WTC11 (cell line): ENCODE measurements around the gene ATG16L1. TPM values are rescaled to one million over a fixed set of nuclear protein-coding genes. Genes with fewer than 3 reads are reported as not detected.

Experiments used
- ATAC-seq: fragments of 200-7000 bp; cut with Tn5 transposase; 2 replicates; pipeline ENCODE4 v1.10.0; 2021; ENCODE audit warnings: mild to moderate bottlenecking, moderate library complexity
- CTCF ChIA-PET: fragments of 300-600 bp; sonication (Branson Sonifier 250); formaldehyde crosslinking; loops from one replicate; lab custom pipeline; 2021; ENCODE audit warnings: antibody characterized with exemption; lab: Charles Lee
- POLR2A ChIA-PET: fragments of 350-600 bp; sonication (Branson Sonifier 250); formaldehyde crosslinking; loops from one replicate; lab custom pipeline; 2021; ENCODE audit warnings: antibody characterized with exemption; lab: Charles Lee
- DNase-seq: peaks from one replicate; pipeline ENCODE4 v3.0.0; 2021; ENCODE audit warnings: low spot score
- H3K27ac Mint-ChIP-seq: 2 replicates; pipeline ENCODE4 v1.8.0; 2021; ENCODE audit warnings: mixed read lengths
- H3K27me3 Mint-ChIP-seq: 2 replicates; pipeline ENCODE4 v1.8.0; 2021; ENCODE audit warnings: low read depth, mild to moderate bottlenecking, moderate library complexity, mixed read lengths
- H3K36me3 Mint-ChIP-seq: 2 replicates; pipeline ENCODE4 v1.8.0; 2021; ENCODE audit warnings: mixed read lengths
- H3K4me1 Mint-ChIP-seq: 2 replicates; pipeline ENCODE4 v1.8.0; 2022; ENCODE audit warnings: mixed read lengths
- H3K4me3 Mint-ChIP-seq: 2 replicates; pipeline ENCODE4 v1.8.0; 2021; ENCODE audit warnings: mild to moderate bottlenecking, moderate library complexity, mixed read lengths
- H3K9me3 Mint-ChIP-seq: 2 replicates; pipeline ENCODE4 v1.8.0; 2021; ENCODE audit warnings: mixed read lengths
- ATF1 ChIP-seq: sonication (generic); formaldehyde crosslinking; IDR thresholded peaks from 2 replicates; pipeline ENCODE4 v1.8.1; 2023; ENCODE audit warnings: mild to moderate bottlenecking, moderate library complexity, missing genetic modification reagents
- CBFB ChIP-seq: sonication (generic); formaldehyde crosslinking; IDR thresholded peaks from 2 replicates; pipeline ENCODE4 v1.8.1; 2022; ENCODE audit warnings: mild to moderate bottlenecking, low read depth, missing genetic modification reagents
- CREB1 ChIP-seq: sonication (generic); formaldehyde crosslinking; IDR thresholded peaks from 2 replicates; pipeline ENCODE4 v1.8.0; 2023; ENCODE audit warnings: mild to moderate bottlenecking, missing genetic modification reagents
- ERG ChIP-seq: fragments of 250-450 bp; sonication (Bioruptor Pico); IDR thresholded peaks from 2 replicates; pipeline ENCODE4 v1.8.0; 2021; ENCODE audit warnings: mild to moderate bottlenecking
- ETV6 ChIP-seq: sonication (generic); formaldehyde crosslinking; IDR thresholded peaks from 2 replicates; pipeline ENCODE4 v1.8.1; 2022; ENCODE audit warnings: mild to moderate bottlenecking, missing genetic modification reagents
- FOXJ3 ChIP-seq: sonication (generic); formaldehyde crosslinking; IDR thresholded peaks from 2 replicates; pipeline ENCODE4 v1.9.0; 2021; ENCODE audit warnings: missing genetic modification reagents, mild to moderate bottlenecking, borderline replicate concordance
- FOXK1 ChIP-seq: sonication (generic); formaldehyde crosslinking; IDR thresholded peaks from 2 replicates; pipeline ENCODE4 v1.8.0; 2022; ENCODE audit warnings: mild to moderate bottlenecking, moderate library complexity, missing genetic modification reagents
- GABPB1 ChIP-seq: sonication (generic); formaldehyde crosslinking; IDR thresholded peaks from 2 replicates; pipeline ENCODE4 v1.8.1; 2023; ENCODE audit warnings: mild to moderate bottlenecking, missing genetic modification reagents
- GRHL2 ChIP-seq: fragments of 250-450 bp; sonication (Bioruptor Pico); IDR thresholded peaks from 2 replicates; pipeline ENCODE4 v1.8.0; 2022; ENCODE audit warnings: mild to moderate bottlenecking, moderate library complexity; ENCODE audit not compliant: insufficient replicate concordance, severe bottlenecking
- GTF2I ChIP-seq: fragments of 250-450 bp; sonication (Bioruptor Pico); conservative IDR thresholded peaks from 2 replicates; pipeline ENCODE4 v1.4.0; 2021; ENCODE audit warnings: mild to moderate bottlenecking
- IRF1 ChIP-seq: sonication (generic); formaldehyde crosslinking; IDR thresholded peaks from 2 replicates; pipeline ENCODE4 v1.8.0; 2023; ENCODE audit warnings: missing genetic modification reagents
- IRF2 ChIP-seq: sonication (generic); formaldehyde crosslinking; IDR thresholded peaks from 2 replicates; pipeline ENCODE4 v1.8.0; 2022; ENCODE audit warnings: low read depth, missing genetic modification reagents, borderline replicate concordance
- JUN ChIP-seq: sonication (generic); formaldehyde crosslinking; IDR thresholded peaks from 2 replicates; pipeline ENCODE4 v1.8.0; 2023; ENCODE audit warnings: mild to moderate bottlenecking, missing genetic modification reagents
- KAT7 ChIP-seq: sonication (generic); formaldehyde crosslinking; IDR thresholded peaks from 2 replicates; pipeline ENCODE4 v1.8.1; 2023; ENCODE audit warnings: missing genetic modification reagents, mild to moderate bottlenecking, borderline replicate concordance
- OVOL2 ChIP-seq: fragments of 250-450 bp; sonication (Bioruptor Pico); IDR thresholded peaks from 2 replicates; pipeline ENCODE4 v1.9.0; 2021; ENCODE audit warnings: mild to moderate bottlenecking, borderline replicate concordance
- PREB ChIP-seq: sonication (generic); formaldehyde crosslinking; IDR thresholded peaks from 2 replicates; pipeline ENCODE4 v1.8.1; 2022; ENCODE audit warnings: mild to moderate bottlenecking, missing genetic modification reagents, moderate library complexity, borderline replicate concordance
- RELA ChIP-seq: sonication (generic); formaldehyde crosslinking; IDR thresholded peaks from 2 replicates; pipeline ENCODE4 v1.8.1; 2022; ENCODE audit warnings: missing genetic modification reagents, mild to moderate bottlenecking, borderline replicate concordance
- SMAD4 ChIP-seq: sonication (generic); formaldehyde crosslinking; IDR thresholded peaks from 2 replicates; pipeline ENCODE4 v1.8.0; 2022; ENCODE audit warnings: mild to moderate bottlenecking, missing genetic modification reagents
- TEAD1 ChIP-seq: sonication (generic); formaldehyde crosslinking; IDR thresholded peaks from 2 replicates; pipeline ENCODE4 v1.8.0; 2022; ENCODE audit warnings: mild to moderate bottlenecking, missing genetic modification reagents
- TEAD4 ChIP-seq: sonication (generic); formaldehyde crosslinking; IDR thresholded peaks from 2 replicates; pipeline ENCODE4 v1.8.0; 2022; ENCODE audit warnings: mild to moderate bottlenecking, missing genetic modification reagents
- USF2 ChIP-seq: sonication (generic); formaldehyde crosslinking; IDR thresholded peaks from 2 replicates; pipeline ENCODE4 v1.8.1; 2023; ENCODE audit warnings: mild to moderate bottlenecking, missing genetic modification reagents, moderate library complexity
- ZNF317 ChIP-seq: sonication (generic); formaldehyde crosslinking; IDR thresholded peaks from 2 replicates; pipeline ENCODE4 v1.8.1; 2023; ENCODE audit warnings: low read depth, mild to moderate bottlenecking, moderate library complexity, missing genetic modification reagents, borderline replicate concordance
- ZNF416 ChIP-seq: fragments of 250-450 bp; sonication (Bioruptor Pico); IDR thresholded peaks from 2 replicates; pipeline ENCODE4 v1.9.0; 2021; ENCODE audit warnings: mild to moderate bottlenecking, inconsistent platforms
- ZNF423 ChIP-seq: fragments of 250-450 bp; sonication (Bioruptor Pico); IDR thresholded peaks from 2 replicates; pipeline ENCODE4 v2.1.2; 2022; ENCODE audit warnings: mild to moderate bottlenecking, moderate library complexity
- ZNF671 ChIP-seq: fragments of 250-450 bp; sonication (Bioruptor Pico); IDR thresholded peaks from 2 replicates; pipeline ENCODE4 v1.8.0; 2021; ENCODE audit warnings: mild to moderate bottlenecking
- ZSCAN18 ChIP-seq: fragments of 250-450 bp; sonication (Bioruptor Pico); IDR thresholded peaks from 2 replicates; pipeline ENCODE4 v2.1.2; 2022; ENCODE audit warnings: mild to moderate bottlenecking, moderate library complexity
- total RNA-seq: library from RNA; stranded (reverse); gene quantifications from 3 replicates; pipeline ENCODE4 v1.2.3, GENCODE V29; 2021
- TF ChIP-seq, protein P1 (sequence below): sonication (generic); formaldehyde crosslinking; conservative IDR thresholded peaks from 2 replicates; pipeline ENCODE4 v1.8.1; 2022; ENCODE audit warnings: mild to moderate bottlenecking, missing genetic modification reagents
- TF ChIP-seq, protein P2 (sequence below): sonication (generic); formaldehyde crosslinking; IDR thresholded peaks from 2 replicates; pipeline ENCODE4 v1.8.1; 2022; ENCODE audit warnings: mild to moderate bottlenecking, moderate library complexity, missing genetic modification reagents

The ATG16L1 gene
- total RNA-seq, 1 experiment from 2014 or later: 31.8 TPM

DNA sequence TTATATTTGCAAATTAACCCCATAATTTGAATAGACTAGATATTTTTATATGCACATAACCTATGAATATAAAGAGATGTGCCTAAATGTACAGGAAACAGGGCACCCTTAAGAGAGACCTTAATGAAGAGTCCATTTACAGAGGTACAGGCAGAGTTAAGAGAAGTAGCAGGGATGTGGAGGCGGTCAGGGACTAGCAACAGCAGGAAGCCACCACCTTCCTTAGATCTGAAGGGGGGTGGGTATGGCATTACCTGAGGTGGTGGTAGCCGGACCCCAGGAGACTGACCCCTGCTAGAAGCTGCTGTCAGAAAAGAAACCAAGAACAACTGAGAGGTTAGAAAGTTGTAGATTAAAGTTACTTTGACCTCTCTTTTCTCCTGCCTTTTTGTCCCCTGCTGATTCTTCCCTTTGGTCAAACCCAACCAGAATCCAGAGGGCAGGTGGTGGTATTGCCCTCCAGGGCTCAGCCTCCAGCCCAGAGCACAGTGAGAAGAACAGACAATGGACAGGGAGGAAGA, 24.9 kb upstream of the ATG16L1 start:
- CTCF ChIA-PET: interaction anchor here (2.0 kb wide), 1 partner anchor 10 kb away, joined by 6 read pairs; no protein-coding TSS in a partner anchor
- Mint-ChIP-seq H3K4me1 (peaks cover 15% of the 10 kb centered on the region), H3K27me3 (no peaks in the 10 kb centered on the region; the same call in 1 of the 2 replicates), H3K36me3 (no peaks in the 10 kb centered on the region), H3K9me3 (peaks cover 12% of the 10 kb centered on the region), H3K27ac (no peak overlapping the region), H3K4me3 (no peak overlapping the region)
- TF ChIP-seq ERG (no peak), IRF2 (CRISPR knock-in tag) (no peak), RELA (no peak), SMAD4 (no peak), ZNF416 (no peak), TEAD1 (CRISPR knock-in tag) (no peak)
- POLR2A ChIA-PET: no interaction called here
- ATAC-seq (no peak), DNase-seq (no peak)

DNA sequence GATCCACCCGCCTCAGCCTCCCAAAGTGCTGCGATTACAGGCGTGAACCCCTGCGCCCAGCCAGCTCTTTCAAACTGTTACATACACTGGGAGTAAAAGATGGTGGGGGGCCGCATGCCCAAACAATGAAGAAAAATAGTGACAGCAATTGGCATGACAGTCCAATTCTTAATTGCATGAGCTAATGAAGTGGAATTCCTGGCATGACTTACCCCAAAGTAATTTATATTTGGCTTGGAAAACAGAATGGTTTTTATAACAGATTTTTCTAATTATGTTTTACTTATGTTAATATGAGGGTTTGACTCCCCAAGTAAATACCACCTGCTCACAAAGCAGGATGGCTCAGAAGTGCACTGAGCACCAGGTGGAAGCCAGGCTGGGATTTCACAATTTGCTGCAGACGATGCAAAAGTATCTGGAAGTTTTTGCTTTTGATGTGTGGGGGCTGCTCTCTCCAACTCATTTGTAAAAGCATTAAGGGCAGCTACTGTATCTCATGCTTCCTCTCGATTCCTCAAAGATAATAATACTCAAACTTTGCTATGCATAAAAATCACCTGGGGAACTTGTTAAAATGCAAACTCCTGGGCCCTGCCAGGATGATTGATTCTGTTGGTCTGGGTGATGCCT, 24.0 kb upstream of the ATG16L1 start:
- Mint-ChIP-seq H3K27me3 (no peaks in the 10 kb centered on the region; the same call in 1 of the 2 replicates), H3K27ac (no peak overlapping the region), H3K9me3 (peaks cover 12% of the 10 kb centered on the region), H3K36me3 (no peaks in the 10 kb centered on the region), H3K4me1 (peaks cover 15% of the 10 kb centered on the region), H3K4me3 (no peak overlapping the region)
- ChIA-PET CTCF (interaction anchor here (2.0 kb wide), 1 partner anchor 9 kb away, joined by 6 read pairs; no protein-coding TSS in a partner anchor), POLR2A (no interaction called here)
- TF ChIP-seq GTF2I (CRISPR knock-in tag) (no peak), ATF1 (CRISPR knock-in tag) (no peak), CBFB (CRISPR knock-in tag) (no peak), USF2 (no peak), KAT7 (no peak), PREB (no peak), ZNF423 (no peak), FOXK1 (CRISPR knock-in tag) (no peak), IRF2 (CRISPR knock-in tag) (no peak), TEAD4 (no peak), OVOL2 (CRISPR knock-in tag) (no peak), JUN (CRISPR knock-in tag) (no peak)
- TF ChIP-seq, protein P1, sequence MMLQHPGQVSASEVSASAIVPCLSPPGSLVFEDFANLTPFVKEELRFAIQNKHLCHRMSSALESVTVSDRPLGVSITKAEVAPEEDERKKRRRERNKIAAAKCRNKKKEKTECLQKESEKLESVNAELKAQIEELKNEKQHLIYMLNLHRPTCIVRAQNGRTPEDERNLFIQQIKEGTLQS (CRISPR knock-in tag): no peak
- ATAC-seq: no peak
- no peak for DNase-seq

DNA sequence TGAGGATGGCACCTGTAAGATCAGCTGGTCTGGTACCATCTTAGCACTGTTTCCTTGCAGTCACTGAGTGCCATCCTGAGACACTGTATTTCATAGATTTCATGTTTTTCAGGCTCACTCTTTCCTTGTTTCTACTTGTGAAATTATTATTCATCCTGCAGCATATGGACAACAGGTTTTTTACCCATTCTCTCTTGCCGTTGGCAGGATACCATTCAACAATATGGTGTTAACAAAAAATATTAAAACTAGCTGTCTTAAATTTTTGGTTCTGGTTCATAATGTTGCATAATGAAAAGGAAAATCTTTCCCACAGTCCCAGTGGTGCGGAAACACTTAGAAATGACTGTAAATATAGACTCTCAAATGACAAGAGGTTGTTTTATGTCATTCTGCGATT, 23.1 kb upstream of the ATG16L1 start:
- H3K4me1 Mint-ChIP-seq: peaks cover 15% of the 10 kb centered on the region
- H3K27ac Mint-ChIP-seq: no peak overlapping the region
- POLR2A ChIA-PET: interaction anchor here (0.6 kb wide), 1 partner anchor 23 kb away, joined by 3 read pairs; the partner anchor contains the start of gene ATG16L1
- CTCF ChIA-PET: interaction anchor here (2.0 kb wide), 1 partner anchor 8 kb away, joined by 6 read pairs; no protein-coding TSS in a partner anchor
- H3K27me3 Mint-ChIP-seq: no peaks in the 10 kb centered on the region; the same call in 1 of the 2 replicates
- DNase-seq: no peak
- no peak overlapping the region for H3K4me3 Mint-ChIP-seq
- no peaks in the 10 kb centered on the region for H3K36me3 Mint-ChIP-seq
- no peak for ATAC-seq
- peaks cover 12% of the 10 kb centered on the region for H3K9me3 Mint-ChIP-seq
- no peak for TF ChIP-seq ZSCAN18
- no peak for TF ChIP-seq CREB1 (CRISPR knock-in tag)
- no peak for TF ChIP-seq SMAD4
- no peak for TF ChIP-seq GABPB1 (CRISPR knock-in tag)
- TF ChIP-seq, protein P2, sequence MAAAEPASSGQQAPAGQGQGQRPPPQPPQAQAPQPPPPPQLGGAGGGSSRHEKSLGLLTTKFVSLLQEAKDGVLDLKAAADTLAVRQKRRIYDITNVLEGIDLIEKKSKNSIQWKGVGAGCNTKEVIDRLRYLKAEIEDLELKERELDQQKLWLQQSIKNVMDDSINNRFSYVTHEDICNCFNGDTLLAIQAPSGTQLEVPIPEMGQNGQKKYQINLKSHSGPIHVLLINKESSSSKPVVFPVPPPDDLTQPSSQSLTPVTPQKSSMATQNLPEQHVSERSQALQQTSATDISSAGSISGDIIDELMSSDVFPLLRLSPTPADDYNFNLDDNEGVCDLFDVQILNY (CRISPR knock-in tag): no peak
- TF ChIP-seq GRHL2 (CRISPR knock-in tag): no peak
- no peak for TF ChIP-seq ZNF671
- TF ChIP-seq ETV6 (CRISPR knock-in tag): no peak
- no peak for TF ChIP-seq IRF1
- no peak for TF ChIP-seq ZNF317
- TF ChIP-seq FOXJ3 (CRISPR knock-in tag): no peak
